Measurements from ENCODE around the gene WFDC1.

GRCh38 chr16:84348386-84348888, 53.8 kb downstream of the WFDC1 start:
- TF ChIP-seq RAD21 (IDR thresholded peaks at IDR 0.05; ENCODE audit: low read length): no peak
- TF ChIP-seq MAFK (IDR thresholded peaks at IDR 0.05; ENCODE audit: low read depth, low read length): no peak
- TF ChIP-seq FOS (IDR thresholded peaks at IDR 0.05; ENCODE audit: low read depth, low read length): no peak
- no peak for TF ChIP-seq MXI1 (IDR thresholded peaks at IDR 0.05; ENCODE audit: borderline replicate concordance, low read depth, low read length)
- TF ChIP-seq, protein P1, sequence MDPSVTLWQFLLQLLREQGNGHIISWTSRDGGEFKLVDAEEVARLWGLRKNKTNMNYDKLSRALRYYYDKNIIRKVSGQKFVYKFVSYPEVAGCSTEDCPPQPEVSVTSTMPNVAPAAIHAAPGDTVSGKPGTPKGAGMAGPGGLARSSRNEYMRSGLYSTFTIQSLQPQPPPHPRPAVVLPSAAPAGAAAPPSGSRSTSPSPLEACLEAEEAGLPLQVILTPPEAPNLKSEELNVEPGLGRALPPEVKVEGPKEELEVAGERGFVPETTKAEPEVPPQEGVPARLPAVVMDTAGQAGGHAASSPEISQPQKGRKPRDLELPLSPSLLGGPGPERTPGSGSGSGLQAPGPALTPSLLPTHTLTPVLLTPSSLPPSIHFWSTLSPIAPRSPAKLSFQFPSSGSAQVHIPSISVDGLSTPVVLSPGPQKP (IDR thresholded peaks at IDR 0.05; ENCODE audit: borderline replicate concordance, low read depth, low read length): no peak
- TF ChIP-seq POLR2A (IDR thresholded peaks at IDR 0.05; ENCODE audit: low read depth, low read length): no peak
- TF ChIP-seq CTCF (conservative IDR thresholded peaks at IDR 0.05; ENCODE audit: low read depth, low read length): no peak
- TF ChIP-seq RFX5 (IDR thresholded peaks at IDR 0.05; ENCODE audit: low read depth, low read length): no peak

Data from IMR-90 (cell line).